ENCODE results near the gene OR10A6.

Gene OR10A6

GRCh38 chr11:7909585-7910285 is 21.3 kb downstream of the OR10A6 start:
- DNase-seq = no peak

GRCh38 chr11:7907121-7907520 is 23.9 kb downstream of the OR10A6 start:
- DNase-seq = no peak

DNA sequence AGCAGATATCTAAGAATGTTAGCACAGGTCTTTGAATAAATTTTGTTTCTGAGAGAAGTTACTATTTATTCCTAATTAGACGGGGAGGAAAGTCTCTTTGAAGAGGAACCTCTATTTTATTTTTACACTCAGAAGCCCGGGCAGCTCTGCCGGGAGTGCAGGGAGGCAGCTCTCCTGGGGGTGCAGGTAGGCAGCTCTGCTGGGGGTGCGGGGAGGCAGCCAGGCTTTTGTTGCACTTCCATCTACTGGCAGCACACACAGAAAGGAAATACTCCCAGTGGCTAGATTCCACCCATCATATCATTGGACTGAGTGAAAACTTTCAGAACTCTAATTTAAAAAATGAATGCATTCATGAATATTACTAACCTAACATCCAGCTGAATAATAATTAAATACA is 24.6 kb downstream of the OR10A6 start:
- no peak for DNase-seq

- DNase-seq = no peak
Observed at GRCh38 chr11:7905961-7906429, 25.1 kb downstream of the OR10A6 start.

- no peak for DNase-seq
Observed at GRCh38 chr11:7905549-7905948, 25.5 kb downstream of the OR10A6 start.

- peak; percentile 66 for DNase-seq
Observed at GRCh38 chr11:7904917-7905316, 26.2 kb downstream of the OR10A6 start.

- no peak for DNase-seq
Observed at GRCh38 chr11:7903940-7904339, 27.1 kb downstream of the OR10A6 start.

DNA sequence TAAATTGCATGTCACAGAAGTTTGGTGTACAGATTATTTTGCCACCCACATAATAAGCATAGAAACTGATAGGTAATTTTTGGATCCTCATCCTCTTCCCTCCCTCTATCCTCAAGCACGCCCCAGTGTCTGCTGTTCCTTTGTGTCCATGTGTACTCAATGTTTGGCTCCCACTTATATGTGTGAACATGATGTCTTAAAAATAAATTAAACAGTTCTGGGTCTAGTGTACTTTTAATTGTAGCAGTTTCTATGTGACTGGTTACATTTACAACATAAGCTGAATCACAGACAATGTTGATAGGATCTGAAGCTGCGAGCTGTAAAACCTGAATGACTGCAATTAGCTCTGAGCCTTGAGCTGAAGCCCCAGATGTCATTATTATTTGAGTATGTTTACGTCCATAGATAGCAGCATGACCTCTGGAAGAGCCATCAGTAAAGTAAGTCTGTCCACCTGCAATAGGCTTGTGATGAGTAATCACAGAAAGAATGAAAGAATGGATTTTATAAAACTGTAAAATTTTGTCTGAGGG is 29.7 kb downstream of the OR10A6 start:
- no peak for DNase-seq

- DNase-seq = no peak
Observed at GRCh38 chr11:7900686-7901085, 30.4 kb downstream of the OR10A6 start.

DNA sequence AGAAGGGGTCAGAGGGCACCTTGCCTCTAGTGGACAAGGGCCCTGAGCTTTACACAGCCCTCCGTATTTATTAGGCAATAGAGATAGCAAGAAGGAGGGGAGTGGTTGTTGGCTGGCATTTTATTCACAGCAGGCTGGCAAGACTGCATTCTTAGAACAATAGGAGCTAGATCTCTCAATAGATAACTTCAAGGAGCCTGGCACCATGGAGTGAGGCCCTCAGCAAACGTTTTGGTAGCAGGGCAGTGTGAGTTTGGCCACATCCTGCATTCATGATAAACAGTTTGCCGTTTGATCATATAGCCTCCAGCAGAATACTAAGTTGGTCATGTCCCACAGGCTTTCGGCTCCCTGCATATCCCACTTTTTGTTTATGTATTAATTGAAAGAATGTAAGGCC is 31.6 kb downstream of the OR10A6 start:
- DNase-seq = no peak

DNA sequence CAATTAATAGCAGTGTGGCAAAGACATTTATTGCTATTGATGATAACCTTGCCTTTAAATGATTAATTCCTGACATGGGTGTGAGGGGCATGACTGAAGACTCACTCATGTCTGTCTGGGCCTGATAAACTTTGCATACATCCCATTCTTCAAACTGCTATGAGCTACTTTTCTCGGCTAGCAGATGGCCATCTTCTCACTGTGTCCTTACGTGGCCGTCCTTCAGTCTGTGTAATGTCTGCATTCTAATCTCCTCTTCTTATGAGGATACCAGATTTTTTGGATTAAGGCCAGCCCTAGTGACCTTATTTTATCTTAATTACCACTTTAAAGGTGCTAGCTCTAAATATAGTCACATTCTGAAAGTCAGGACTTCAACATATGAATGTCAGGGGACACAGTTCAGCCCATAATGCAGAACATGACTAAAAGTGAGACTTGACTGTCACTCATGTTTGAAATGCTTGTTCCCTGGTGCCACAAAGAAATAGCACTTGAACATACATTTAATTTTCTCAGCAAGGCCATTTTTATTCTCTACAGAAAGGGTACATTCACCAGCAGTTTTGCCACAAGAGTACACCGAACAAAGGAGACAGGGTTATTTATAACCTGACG is 32.3 kb downstream of the OR10A6 start:
- no peak for DNase-seq

DNA sequence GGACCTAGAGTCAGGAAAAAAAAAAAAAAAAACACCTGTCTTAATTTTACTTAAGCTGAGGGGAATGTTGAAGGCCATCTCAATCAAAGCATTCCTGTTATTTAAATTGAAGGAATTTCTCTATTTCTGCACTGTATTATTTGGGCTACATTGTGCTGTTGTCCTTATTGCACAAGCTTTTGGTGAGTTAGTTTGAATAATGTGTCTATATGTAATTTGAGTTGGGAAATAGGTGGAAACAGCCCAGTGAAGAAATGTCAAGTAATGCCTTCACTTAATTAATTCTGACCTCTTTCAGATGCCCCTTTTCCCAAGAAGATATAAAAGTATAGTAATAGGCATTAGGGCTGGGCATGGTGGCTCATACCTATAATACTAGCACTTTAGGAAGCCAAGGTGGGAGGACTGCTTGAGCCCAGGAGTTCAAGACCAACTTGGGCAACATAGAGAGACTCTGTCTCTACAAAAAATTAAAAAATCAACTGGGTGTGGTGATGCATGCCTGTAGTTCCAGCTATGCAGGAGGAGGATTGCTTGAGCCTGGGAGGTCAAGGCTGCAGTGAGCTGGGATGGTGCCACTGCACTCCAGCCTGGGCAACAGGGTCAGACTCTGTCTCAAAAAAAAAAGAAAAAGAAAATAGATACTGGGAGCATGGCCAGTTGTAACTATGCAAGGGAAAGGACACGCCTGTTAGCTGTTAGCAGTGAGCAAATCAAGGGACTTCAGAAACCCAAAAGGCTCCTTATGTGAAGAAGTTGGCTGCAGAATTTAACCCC is 34.9 kb downstream of the OR10A6 start:
- no peak for DNase-seq

- no peak for DNase-seq
Observed at GRCh38 chr11:7894251-7894650, 36.8 kb downstream of the OR10A6 start.

DNA sequence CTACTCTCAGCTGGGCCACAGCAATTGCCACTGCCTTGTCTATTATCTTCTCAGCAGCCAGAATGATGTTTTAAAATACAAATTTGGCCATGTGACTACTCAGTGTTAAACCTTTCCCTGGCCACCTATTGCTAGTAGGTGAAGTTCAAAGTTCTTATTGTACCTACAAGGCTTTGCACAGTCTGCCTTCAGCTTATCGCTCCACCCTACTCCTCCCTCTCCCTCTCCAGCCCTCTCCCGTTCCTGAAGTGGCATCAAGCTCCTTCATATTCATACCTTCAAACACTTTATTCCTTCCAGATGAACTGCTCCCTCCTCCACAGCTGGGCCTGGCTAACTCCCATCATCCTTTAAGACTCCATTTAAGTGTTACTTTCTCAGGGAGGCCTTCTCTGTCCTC is 37.3 kb downstream of the OR10A6 start:
- no peak for DNase-seq

- DNase-seq = peak; percentile 79
Observed at GRCh38 chr11:7892840-7893254, 38.2 kb downstream of the OR10A6 start.

DNA sequence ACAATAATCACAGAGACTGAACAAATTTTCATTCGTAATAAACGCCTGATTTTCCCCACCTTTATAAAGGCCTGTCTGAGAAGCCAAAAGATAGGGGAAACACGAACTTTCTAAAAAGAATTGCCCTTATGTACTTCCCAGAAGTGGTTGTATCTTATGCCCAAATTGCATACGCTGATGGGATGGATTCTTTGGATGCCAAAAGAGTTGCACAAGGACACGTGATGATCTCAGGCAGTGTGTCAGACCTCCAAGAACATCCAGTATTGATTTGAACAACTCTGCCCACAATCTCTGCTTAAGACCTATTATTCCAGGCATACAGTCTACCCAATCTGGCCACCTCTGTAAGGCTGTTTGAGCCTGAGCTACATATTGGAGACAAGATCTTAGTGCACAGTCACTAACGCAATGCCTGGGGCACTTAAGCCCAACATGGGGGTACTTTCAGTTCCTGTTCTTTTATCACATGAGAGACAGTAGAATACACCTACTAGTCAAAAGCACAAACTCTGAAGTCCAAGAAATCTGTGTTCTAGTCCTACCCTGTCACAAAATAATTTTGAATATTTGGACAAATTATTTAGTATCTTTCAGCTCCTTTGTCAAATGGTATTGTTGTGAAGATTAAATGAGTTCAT is 38.9 kb downstream of the OR10A6 start:
- DNase-seq = peak; percentile 84

DNA sequence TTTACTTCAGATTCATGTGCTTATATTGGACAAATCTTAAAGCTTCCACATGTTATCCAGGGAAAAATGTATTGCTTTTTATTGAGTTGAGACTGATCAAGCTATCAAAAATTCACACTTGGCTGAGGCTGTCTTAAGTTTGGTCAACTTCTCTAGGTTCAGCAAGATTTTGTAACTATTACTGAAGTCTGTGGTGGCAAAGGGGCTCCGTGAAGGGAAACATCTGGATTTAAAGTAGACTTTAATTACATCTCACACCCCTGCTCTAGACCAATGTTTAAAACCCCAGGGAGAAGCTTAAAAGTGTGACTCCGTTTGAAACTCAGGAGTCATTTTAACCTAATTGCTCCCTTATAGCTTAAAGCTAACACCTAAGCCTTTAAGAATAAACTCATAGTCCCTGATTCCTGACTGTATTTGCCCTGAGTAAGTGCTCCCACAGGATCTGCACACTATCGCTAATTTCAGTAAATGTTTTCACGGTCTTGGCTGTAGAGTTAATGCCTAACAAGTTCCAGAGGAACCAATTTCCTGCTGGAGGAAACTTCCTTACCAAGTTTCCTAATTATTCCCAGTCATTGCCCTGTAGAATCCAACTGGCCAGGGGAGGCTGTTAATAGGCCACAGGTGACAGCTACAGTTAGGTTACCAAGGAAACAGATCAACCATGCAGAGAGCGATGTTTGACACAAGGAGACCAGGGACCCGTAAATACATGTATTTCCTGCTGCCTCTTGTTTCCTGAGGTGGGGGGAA is 40.5 kb downstream of the OR10A6 start:
- DNase-seq = no peak

- DNase-seq = no peak
Observed at GRCh38 chr11:7889985-7890384, 41.1 kb downstream of the OR10A6 start.

DNA sequence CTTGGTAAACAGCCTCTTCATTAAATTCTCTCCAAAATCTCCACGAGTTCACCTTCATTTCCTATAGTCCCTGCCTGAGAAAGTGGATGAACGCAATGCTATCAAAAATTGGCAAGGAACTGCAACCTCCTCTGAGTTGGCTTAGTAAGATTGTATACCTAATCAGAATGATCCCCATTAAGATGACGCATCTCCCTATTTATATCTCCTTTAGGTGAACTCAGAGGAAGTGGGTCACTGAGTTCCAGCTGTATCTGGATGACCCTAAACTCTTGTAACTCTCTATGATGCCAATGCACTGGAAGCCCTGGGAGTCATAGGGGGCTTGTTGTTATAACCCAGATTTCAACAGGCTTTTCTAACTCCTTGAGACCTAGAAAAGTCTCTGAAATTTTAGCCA is 48.2 kb downstream of the OR10A6 start:
- no peak for DNase-seq

Data from fibroblast of skin of scalp (primary cell).